ENCODE data around the gene POLD2. TPM values are rescaled to one million over a fixed set of nuclear protein-coding genes. Genes with fewer than 3 reads are reported as not detected.
A peak's percentile ranks its signal among the peaks of the same experiment; 100 is the strongest.

The POLD2 gene
- total RNA-seq, 1 experiment from 2014 or later, result 179 TPM

- Mint-ChIP-seq H3K36me3 (ENCODE audit: insufficient read depth, unreplicated experiment) (no peaks in the 10 kb centered on the region), H3K4me1 (ENCODE audit: insufficient read depth, unreplicated experiment) (peaks cover 10% of the 10 kb centered on the region), H3K4me3 (ENCODE audit: unreplicated experiment) (no peak overlapping the region), H3K27me3 (ENCODE audit: insufficient read depth, unreplicated experiment) (no peaks in the 10 kb centered on the region), H3K27ac (ENCODE audit: low read depth, unreplicated experiment) (no peak overlapping the region), H3K9me3 (ENCODE audit: unreplicated experiment) (no peaks in the 10 kb centered on the region)
- intact Hi-C loops (cut with micrococcal nuclease), result no loop called here
- DNase-seq (ENCODE audit: unreplicated experiment), result no peak
- ChIA-PET POLR2A (interaction anchor here (0.8 kb wide), 1 partner anchor 13 kb away, joined by 3 read pairs; the partner anchor contains the start of gene POLD2), CTCF (no interaction called here)
- TF ChIP-seq CTCF (IDR thresholded peaks at IDR 0.05; ENCODE audit: unreplicated experiment), result no peak
- BruUV-seq (replicated peaks), result no TSS peak
These were observed 13.4 kb upstream of the POLD2 start for GRCh38 chr7:44136731-44137130.

- Mint-ChIP-seq H3K4me3 (ENCODE audit: unreplicated experiment) (no peak overlapping the region), H3K36me3 (ENCODE audit: insufficient read depth, unreplicated experiment) (no peaks in the 10 kb centered on the region), H3K27me3 (ENCODE audit: insufficient read depth, unreplicated experiment) (no peaks in the 10 kb centered on the region), H3K4me1 (ENCODE audit: insufficient read depth, unreplicated experiment) (peaks cover 10% of the 10 kb centered on the region), H3K9me3 (ENCODE audit: unreplicated experiment) (no peaks in the 10 kb centered on the region), H3K27ac (ENCODE audit: low read depth, unreplicated experiment) (no peak overlapping the region)
- intact Hi-C loops (cut with micrococcal nuclease), result no loop called here
- TF ChIP-seq CTCF (IDR thresholded peaks at IDR 0.05; ENCODE audit: unreplicated experiment), result no peak
- BruUV-seq (replicated peaks), result no TSS peak
- ChIA-PET CTCF (interaction anchor here (0.6 kb wide), 2 partner anchors 11 to 250 kb away, joined by 3 read pairs; no protein-coding TSS in a partner anchor), POLR2A (interaction anchor here (0.7 to 1.1 kb wide), 3 partner anchors 10 to 1157 kb away, joined by 3 to 4 read pairs (median 3); no protein-coding TSS in a partner anchor)
- peak; percentile 79 for DNase-seq (ENCODE audit: unreplicated experiment)
These were observed 11.7 kb upstream of the POLD2 start for GRCh38 chr7:44134943-44135628.

GRCh38 chr7:44133295-44133694, 9.9 kb upstream of the POLD2 start:
- no peak for TF ChIP-seq CTCF (IDR thresholded peaks at IDR 0.05; ENCODE audit: unreplicated experiment)
- Mint-ChIP-seq H3K36me3 (ENCODE audit: insufficient read depth, unreplicated experiment) (no peaks in the 10 kb centered on the region), H3K9me3 (ENCODE audit: unreplicated experiment) (no peaks in the 10 kb centered on the region), H3K4me1 (ENCODE audit: insufficient read depth, unreplicated experiment) (peaks cover 10% of the 10 kb centered on the region), H3K4me3 (ENCODE audit: unreplicated experiment) (no peak overlapping the region), H3K27me3 (ENCODE audit: insufficient read depth, unreplicated experiment) (no peaks in the 10 kb centered on the region), H3K27ac (ENCODE audit: low read depth, unreplicated experiment) (no peak overlapping the region)
- ChIA-PET CTCF (no interaction called here), POLR2A (interaction anchor here (0.6 kb wide), 1 partner anchor 10 kb away, joined by 3 read pairs; the partner anchor contains the start of gene POLD2)
- BruUV-seq (replicated peaks), result no TSS peak
- DNase-seq (ENCODE audit: unreplicated experiment), result no peak
- intact Hi-C loops (cut with micrococcal nuclease), result no loop called here

GRCh38 chr7:44132039-44132438, 8.7 kb upstream of the POLD2 start:
- H3K4me3 Mint-ChIP-seq (ENCODE audit: unreplicated experiment), result no peak overlapping the region
- TF ChIP-seq CTCF (IDR thresholded peaks at IDR 0.05; ENCODE audit: unreplicated experiment), result no peak
- no peak for DNase-seq (ENCODE audit: unreplicated experiment)
- ChIA-PET POLR2A (no interaction called here), CTCF (interaction anchor here (0.6 to 1.5 kb wide), 2 partner anchors 10 to 113 kb away, joined by 3 to 8 read pairs; partner anchors contain the start of gene POLD2)
- no peak overlapping the region for H3K27ac Mint-ChIP-seq (ENCODE audit: low read depth, unreplicated experiment)
- H3K4me1 Mint-ChIP-seq (ENCODE audit: insufficient read depth, unreplicated experiment), result peaks cover 10% of the 10 kb centered on the region
- no peaks in the 10 kb centered on the region for H3K27me3 Mint-ChIP-seq (ENCODE audit: insufficient read depth, unreplicated experiment)
- no TSS peak for BruUV-seq (replicated peaks)
- intact Hi-C loops (cut with micrococcal nuclease), result no loop called here
- H3K36me3 Mint-ChIP-seq (ENCODE audit: insufficient read depth, unreplicated experiment), result no peaks in the 10 kb centered on the region
- no peaks in the 10 kb centered on the region for H3K9me3 Mint-ChIP-seq (ENCODE audit: unreplicated experiment)
